OCI-LY7 (cell line): ENCODE results near the gene RCOR1.

Experiments used
- EZH2phosphoT487 ChIP-seq: fragments of 200-600 bp; sonication (generic); IDR thresholded peaks from 2 replicates; pipeline ENCODE4 v1.6.1; 2018; ENCODE audit warnings: low read depth, borderline replicate concordance, mild to moderate bottlenecking, mixed run types, antibody characterized with exemption, low read length, moderate library complexity, mixed read lengths
- TF ChIP-seq, protein P1 (sequence below): fragments of 200-600 bp; sonication (generic); conservative IDR thresholded peaks from 2 replicates; pipeline ENCODE4 v1.5.1; 2014; ENCODE audit warnings: mild to moderate bottlenecking, antibody characterized with exemption, low read length, moderate library complexity, mixed read lengths

DNA sequence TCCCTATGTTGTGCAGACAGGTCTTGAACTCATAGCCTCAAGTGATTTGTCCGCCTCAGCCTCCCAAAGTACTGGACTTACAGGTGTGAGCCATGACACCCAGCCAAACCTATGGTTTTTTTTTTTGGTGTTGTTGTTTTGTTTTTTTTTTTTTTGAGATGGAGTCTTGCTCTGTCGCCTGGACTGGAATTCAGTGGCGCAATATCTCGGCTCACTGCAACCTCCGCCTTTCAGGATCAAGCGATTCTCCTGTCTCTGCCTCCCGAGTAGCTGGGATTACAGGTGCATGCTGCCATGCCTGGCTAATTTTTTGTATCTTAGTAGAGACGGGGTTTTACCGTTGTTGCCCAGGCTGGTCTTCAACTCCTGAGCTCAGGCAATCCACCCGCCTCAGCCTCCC lies 11.3 kb upstream of the RCOR1 start:
- TF ChIP-seq, protein P1, sequence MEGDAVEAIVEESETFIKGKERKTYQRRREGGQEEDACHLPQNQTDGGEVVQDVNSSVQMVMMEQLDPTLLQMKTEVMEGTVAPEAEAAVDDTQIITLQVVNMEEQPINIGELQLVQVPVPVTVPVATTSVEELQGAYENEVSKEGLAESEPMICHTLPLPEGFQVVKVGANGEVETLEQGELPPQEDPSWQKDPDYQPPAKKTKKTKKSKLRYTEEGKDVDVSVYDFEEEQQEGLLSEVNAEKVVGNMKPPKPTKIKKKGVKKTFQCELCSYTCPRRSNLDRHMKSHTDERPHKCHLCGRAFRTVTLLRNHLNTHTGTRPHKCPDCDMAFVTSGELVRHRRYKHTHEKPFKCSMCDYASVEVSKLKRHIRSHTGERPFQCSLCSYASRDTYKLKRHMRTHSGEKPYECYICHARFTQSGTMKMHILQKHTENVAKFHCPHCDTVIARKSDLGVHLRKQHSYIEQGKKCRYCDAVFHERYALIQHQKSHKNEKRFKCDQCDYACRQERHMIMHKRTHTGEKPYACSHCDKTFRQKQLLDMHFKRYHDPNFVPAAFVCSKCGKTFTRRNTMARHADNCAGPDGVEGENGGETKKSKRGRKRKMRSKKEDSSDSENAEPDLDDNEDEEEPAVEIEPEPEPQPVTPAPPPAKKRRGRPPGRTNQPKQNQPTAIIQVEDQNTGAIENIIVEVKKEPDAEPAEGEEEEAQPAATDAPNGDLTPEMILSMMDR = no peak
- TF ChIP-seq EZH2phosphoT487 = no peak
